Measurements from ENCODE around the gene SPOCK2.

GRCh38 chr10:72026278-72027111 lies 61.9 kb downstream of the SPOCK2 start:
- TF ChIP-seq CTCF (IDR thresholded peaks at IDR 0.05) (no peak), POLR2A (IDR thresholded peaks at IDR 0.05) (no peak)

All from lower leg skin (tissue), 3 donors.